Stimulated activated CD4-positive, alpha-beta T cell treated with anti-CD3 and anti-CD28 coated beads, Interleukin-12 subunit alpha, Interleukin-12 subunit beta, amount 100 ng/mL, for 4 hours (primary cell): ENCODE measurements around the gene ZP3.
"Not testable (repeated sequence)": the region's sequence is repeated elsewhere in the genome, so short reads cannot be mapped to it uniquely, and the experiment has no call there.

ENCODE experiments used
- DNase-seq: peaks from one replicate; pipeline ENCODE4 v3.0.0-alpha.2; 2020

Gene ZP3

DNA sequence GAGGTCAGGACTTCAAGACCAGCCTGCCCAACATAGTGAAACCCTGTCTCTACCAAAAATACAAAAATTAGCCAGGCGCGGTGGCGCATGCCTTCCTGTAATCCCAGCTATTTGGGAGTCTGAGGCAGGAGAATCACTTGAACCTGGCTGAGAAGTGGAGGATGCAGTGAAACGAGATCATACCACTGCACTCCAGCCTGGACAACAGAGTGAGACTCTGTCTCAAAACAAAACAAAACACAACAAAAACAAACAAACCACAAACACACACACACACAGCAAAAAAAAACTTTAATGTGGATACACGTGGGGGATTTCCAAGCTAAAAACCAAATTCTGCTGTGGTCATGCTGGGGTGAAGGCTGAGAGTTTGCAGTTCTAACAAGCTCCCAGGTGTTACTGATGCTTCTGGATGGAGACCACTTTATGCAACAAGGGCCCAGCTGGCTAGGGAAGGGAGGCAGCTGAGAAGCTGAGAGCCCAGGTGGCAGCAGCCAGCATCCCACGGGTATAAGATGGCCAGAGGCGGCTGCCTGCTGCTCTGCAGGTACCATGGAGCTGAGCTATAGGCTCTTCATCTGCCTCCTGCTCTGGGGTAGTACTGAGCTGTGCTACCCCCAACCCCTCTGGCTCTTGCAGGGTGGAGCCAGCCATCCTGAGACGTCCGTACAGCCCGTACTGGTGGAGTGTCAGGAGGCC is at the start of gene ZP3:
Gene ZP3, plus strand, starts transcription at position 538 of the 699 bp plus-strand sequence. Its CDS starts 15 bp downstream, at position 553.
- DNase-seq: no peak

DNA sequence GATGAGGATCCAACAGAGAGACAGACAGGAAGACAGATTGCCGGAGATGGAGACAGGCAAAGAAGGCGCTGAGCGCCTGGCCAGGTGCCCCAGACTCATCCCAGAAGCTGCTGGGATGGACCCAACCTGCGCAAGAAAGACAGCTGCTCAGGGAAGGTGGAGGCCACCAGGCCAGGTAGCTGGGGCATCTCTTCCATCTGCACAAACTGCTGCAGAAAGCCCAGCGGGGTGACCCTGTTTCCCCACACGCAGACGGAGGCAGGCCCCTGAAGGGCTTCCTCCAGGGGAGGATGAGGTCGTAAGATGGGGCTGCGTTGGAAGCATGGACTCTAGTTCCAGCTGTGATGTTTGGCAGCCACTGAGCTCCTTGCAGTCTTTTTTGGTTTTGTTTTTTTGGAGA is 49.5 kb upstream of the ZP3 start:
- no peak for DNase-seq

DNA sequence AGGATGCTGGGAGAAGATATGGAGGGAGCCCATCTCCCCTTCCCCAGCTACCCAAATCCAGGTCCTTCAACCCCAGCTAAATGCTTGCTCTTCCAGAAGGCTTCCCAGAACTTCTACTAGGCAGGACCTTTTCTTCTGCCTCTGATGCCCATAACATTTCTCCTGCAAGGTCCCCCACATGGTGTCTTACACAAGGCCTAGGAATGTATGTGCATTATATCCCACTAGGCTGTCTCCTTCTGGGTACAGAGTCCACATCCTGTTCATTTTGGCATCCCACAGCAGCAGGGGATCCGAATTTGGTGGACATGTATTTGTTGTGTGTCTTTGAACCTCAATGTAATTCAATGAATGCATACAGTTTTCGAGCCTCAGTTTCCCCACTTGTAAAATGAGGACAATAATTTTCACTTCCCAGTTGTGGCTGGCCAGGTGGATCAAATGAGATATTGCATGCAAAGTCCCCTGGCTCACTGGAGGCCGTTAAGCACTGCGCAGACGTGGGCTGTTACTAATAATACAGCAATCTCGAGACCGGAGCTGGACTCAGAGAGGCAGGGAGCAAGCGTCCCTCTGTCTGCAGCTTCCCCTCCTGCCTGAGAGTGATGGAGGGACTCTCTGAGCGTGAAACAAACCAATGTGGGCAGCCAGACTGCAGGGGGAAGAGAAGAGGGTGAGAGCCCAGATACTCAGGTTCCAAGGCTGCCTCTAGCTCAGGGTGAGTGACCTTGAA is 47.4 kb upstream of the ZP3 start:
- no peak for DNase-seq

DNA sequence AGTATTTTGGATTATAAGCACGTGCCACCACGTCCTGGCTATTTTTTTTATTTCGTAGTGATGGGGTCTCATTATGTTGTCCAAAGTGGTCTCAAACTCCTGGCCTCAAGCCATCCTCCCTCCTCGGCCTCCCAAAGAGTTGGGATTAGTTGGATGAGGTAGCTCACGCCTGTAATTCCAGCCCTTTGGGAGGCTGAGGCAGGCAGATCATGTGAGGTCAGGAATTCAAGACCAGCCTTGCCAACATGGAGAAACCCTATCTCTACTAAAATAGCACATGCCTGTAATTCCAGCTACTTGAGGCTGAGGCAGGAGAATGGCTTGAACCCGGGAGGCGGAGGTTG is 44.2 kb upstream of the ZP3 start:
- DNase-seq: no peak

DNA sequence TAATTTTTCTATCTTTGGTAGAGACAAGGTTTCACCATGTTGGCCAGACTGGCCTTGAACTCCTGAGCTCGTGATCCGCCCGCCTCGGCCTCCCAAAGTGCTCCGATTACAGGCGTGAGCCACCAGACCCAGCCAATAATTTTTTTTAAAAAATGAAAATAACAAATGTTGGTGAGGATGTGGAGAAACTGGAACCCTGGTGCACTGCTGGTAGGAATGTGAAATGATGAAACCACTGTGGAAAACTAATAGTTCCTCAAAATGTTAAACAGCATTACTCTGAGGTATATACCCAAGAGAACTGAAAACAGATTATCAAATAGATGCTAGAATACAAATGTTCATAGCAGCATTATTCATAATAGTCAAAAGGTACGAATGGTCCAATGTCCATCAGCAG is 42.9 kb upstream of the ZP3 start:
- no peak for DNase-seq

DNA sequence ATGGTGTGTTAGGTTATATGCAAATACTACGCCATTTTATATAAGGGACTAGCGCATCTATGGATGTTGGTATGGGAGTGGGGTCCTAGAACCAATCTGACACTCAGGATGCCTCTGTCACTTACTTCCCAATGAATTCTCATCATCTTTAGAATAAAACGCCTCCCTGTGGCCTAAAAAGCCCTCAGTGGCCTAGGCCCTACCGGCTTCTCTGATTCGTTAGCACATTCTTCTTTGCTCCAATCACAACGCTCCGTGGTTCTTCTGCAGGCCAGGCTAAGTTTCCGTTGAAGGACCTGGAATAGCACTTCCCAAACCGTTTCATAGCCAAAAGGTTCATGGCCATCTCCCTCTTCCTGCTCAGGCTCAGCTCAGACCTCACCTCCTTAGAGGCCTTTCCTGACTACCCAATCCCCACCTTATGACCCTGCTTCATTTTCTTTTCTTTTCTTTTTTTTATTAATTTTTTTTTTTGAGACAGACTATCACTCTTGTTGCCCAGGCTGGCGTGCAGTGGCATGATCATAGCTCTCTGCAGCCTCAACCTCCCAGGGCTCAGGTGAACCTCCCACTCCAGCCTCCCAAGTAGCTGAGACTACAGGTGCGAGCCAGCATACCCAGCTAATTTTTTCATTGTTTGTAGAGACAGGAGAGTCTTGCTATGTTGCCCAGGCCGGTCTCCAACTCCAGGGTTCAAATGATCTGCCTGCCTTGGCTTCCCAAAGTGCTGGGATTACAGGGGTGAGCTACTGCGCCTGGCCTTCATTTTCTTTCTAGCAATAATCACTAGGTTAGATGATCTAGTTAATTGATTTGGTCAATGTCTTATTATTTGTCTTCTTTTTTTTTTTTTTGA is 41.4 kb upstream of the ZP3 start:
- no peak for DNase-seq

DNA sequence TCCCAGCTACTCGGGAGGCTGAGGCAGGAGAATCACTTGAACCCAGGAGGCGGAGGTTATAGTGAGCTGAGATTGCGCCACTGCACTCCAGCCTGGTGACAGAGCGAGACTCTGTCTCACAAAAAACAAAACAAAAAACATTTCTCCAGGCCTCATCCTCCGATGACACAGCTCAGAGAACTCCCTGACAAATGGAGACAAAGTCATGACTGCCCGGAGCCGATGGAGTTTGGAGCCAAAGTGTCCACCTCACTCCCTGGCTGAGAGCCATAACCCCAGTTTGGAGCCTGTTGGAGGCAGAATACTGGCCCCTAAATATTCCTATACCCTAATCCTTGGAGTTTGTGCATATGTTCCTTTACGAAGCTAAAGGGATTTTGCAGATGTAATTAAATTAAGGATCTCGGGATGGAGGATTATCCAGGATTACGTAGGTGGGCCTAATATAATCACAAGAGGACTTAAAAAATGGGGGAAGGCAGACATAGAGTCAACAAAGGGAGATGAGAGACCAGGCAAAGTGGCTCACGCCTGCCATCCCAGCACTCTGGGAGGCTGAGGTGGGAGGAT is 38.0 kb upstream of the ZP3 start:
- no peak for DNase-seq

DNA sequence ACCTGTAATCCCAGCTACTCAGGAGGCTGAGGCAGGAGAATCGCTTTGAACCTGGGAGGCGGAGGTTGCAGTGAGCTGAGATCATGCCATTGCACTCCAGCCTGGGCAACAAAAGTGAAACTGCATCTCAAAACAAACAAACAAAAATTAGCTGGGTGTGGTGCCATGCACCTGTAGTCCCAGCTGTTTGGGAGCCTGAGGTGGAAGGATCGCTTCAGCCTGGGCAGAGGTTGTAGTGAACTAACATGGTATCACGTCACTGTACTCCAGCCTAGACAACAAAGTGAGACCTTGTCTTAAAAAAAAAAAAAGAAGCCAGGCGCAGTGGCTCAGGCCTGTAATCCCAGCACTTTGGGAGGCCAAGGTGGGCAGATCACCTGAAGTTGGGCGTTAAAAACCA is 37.0 kb upstream of the ZP3 start:
- DNase-seq: not testable (repeated sequence)

DNA sequence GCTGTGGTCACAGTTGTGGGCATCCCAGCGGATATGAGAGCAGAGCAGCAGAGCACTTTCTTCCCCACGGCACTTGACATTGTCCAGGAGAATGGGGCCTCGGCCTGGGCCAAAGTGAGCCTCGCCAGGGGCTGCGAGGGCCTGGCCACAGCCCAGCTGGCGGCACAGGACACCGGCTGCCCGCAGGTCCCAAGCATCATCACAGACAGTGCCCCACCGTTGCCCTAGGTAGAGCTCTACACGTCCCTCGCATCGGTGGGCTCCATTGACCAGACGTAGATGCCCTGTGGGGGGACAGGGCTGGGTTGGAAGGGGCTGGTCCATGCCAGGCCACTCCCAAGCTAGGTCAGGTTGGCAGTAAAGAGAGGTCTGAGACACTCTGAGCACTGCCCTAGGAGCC is 34.7 kb upstream of the ZP3 start:
- no peak for DNase-seq

DNA sequence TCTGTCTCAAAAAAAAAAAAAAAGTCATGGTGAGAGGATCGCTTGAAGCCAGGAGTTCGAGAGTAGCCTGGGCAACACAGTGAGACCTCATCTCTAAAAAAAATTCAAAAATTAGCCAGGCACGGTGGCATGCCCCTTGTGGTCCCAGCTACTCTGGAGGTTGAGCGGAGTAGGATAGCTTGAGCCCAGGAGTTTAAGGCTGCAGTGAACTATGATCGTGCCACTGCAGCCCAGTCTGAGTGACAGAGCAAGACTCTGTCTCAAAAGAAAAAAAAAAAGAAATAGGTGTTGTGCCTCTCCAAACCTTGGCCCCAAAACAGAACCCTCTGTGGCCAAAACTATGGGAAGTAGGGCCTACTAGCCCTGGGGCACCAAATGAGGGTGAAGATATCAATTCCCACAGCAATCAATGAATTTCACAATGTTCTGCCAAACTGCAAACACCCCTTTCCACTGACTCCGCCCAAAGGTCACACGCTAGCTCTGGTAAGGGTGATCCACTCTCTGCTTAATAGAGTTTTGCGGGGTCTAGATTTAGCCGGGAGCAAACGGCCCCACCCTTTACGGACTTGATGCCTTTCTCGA is 32.1 kb upstream of the ZP3 start:
- no peak for DNase-seq

DNA sequence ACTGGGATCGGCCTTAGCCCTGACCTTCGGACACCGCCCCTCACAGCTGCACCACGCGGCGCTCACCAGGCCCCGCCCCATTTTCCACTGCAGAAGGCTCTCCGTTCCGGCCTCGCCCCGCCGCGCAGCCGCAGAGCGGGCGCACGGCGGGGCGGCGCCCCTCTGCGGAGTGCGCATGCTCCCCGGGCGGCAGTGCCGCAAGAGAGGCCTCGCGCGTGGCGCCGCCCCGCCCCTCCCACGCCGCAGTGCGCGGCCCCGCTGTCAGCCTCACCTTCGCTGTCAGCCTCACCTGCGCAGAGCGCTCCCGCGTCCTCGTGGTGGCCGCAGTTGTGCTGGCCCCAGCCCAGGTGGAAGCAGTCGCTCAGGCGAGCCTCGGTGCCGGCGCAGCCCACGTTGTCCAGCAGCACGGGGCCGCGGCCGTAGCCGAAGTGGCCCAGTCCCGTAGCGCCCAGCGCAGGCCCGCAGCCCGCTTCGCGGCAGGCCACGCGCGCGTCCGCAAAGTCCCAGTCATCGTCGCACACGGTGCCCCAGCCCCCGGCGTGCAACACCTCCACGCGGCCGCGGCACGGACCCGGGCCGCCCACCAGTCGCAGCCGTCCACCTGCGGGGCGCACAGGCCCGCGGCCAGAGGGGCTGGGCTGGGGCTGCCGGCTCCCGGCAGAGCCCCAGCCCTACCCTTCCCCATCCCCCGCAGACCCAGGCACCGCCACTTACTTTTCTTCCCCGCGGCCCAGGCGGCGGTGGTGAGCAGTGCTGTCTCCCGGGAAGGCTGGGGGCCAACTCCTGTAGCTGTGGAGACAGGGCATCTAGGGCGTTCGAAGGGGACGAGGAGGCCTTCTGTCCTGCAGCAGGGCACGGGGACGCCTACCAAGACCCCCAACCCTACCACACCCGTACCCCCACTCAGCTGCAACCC is 31.4 kb upstream of the ZP3 start:
- DNase-seq: peak; percentile 92

DNA sequence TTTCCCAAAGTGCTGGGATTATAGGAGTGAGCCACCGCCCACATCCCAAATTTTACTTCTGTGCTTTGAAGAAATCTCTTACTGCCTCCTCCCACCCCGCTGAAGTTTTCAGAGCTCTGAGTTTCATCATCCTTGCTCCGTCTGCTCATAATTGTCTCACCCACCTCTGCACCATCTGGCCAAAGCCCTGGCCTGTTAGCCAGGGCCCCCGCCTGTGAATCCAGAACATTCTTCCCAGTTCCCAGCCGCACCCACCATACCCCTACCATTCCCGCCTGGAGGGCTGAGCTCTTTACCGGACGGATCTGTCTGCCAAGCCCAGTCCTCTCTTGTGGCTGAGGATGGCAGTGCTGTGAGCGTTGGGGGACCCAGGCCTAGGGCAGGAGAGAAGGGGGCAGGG is 29.8 kb upstream of the ZP3 start:
- no peak for DNase-seq

DNA sequence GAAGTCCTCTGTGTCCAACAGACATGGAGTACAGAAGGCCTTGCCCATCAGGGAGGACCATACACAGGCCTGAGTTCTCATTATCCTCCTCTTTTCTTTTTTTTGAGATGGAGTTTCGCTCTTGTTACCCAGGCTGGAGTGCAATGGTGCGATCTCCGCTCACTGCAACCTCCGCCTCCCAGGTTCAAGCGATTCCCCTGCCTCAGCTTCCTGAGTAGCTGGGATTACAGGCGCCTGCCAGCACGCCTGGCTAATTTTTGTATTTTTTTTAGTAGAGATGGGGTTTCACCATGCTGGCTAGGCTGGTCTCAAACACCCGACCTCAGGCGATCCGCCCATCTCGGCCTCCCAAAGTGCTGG is 29.2 kb upstream of the ZP3 start:
- DNase-seq: not testable (repeated sequence)

DNA sequence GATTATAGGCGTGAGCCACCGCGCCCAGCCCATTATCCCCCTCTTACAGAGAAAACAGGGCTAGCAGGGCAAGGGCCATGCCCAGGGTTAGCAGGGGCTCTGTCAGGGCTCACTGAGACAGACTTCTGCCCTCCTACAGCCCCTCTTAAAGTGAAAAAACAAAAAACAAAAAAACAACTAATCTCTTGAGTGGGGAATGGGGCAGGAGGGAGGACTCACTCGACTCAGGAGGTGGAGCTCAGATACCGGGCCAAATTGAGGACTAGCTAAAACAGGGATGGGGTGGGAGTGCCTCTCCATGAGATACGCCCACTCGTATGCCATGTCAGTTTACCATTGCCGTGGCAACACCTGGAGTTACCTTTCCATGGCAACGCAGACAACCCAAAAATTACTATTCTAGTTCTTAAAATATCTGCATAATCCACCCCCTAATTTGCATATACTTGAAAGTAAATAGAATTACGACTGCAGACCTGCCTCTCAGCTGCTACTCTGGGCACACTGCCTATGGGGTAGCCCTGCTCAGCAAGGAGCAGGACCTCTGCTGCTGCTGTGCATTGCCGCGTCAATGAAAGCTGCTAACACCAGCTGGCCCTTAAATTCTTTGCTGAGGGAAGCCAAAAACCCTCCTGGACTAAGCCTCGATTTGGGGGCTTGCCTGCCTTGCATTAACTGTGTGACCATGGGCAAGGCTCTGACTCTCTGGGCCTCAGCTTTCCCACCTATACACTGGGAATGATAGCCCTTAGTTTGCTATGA is 28.6 kb upstream of the ZP3 start:
- DNase-seq: no peak

DNA sequence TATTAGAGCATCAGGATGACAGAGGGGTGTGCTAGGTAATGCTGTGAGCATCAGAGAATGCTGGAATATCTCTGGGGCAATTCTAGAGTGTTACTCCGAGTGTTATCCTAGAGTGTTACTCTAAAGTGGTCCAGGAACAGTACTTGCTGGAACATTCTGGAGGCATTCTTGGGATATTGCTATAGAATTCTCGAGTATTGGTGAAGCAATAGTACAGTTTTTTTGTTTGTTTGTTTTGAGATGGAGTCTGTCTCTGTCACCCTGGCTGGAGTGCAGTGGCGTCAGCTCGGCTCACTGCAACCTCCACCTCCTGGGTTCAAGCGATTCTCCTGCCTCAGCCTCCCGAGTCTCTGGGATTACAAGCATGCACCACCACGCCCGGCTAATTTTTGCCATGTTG is 27.9 kb upstream of the ZP3 start:
- no peak for DNase-seq

DNA sequence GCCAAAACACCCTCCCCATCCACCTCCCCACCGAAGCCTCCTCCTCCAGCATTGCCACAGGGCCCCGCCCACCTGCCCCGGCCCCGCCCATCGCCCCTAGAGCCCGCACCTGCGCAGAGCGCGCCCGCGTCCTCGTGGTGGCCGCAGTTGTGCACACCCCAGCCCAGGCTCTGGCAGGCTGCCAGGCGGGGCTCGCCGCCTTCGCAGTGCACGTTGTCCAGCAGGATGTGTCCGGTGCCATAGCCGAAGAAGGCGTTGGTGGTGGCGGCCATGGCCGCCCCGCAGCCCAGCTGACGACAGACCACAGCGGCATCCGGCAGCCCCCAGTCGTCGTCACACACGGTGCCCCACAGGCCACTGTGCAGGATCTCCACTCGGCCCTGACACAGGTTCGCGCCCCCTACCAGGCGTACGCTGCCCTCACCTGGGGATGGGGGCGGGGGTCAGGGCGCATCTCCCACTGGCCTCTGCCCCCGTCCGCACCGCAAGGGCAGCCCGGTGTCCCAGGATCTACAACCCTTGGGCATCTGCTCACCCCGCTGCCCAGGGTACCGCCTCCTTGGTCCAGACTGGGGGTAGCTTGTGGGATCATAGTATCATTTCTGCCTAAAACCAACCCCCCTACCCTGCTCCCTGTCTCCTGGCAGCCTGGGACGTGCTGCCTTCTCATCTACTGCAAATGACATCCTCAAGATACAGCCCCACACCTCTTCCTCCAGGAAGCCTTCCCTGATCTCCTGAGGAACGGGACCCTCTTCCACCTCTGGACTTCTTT is 27.2 kb upstream of the ZP3 start:
- peak; percentile 89 for DNase-seq

DNA sequence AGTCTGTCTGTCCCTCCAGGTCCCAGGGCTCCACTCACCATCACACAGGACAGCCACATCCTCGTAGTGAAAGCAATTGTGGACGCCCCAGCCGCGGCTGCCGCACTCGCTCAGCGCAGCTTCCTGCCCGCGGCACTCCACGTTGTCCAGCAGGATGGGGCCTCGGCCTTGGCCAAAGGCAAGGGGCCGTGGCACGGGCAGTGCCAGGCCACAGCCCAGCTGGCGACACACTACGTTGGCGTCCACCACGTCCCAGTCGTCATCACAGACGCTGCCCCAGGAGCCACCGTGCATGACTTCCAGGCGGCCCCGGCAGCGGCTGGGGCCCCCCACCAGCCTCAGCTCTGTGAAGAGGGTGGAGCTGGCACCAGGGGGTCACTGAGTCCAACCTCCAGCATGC is 24.5 kb upstream of the ZP3 start:
- no peak for DNase-seq

DNA sequence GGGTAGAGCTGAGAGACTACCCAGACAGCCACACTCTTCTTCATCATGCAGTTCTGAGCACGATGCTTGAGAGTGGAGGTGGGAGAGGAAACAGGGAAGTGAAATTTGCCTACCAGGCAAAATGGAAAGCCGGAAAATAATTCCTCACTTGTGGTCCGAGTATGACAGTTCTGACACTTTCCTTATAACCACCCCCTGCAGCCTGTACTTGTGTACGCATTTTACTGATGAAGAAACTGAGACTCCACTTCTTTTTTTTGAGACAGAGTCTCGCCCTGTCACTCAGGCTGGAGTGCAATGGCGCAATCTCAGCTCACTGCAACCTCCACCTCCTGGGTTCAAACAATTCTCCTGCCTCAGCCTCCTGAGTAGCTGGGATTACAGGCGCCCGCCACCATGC is 21.7 kb upstream of the ZP3 start:
- DNase-seq: not testable (repeated sequence)

DNA sequence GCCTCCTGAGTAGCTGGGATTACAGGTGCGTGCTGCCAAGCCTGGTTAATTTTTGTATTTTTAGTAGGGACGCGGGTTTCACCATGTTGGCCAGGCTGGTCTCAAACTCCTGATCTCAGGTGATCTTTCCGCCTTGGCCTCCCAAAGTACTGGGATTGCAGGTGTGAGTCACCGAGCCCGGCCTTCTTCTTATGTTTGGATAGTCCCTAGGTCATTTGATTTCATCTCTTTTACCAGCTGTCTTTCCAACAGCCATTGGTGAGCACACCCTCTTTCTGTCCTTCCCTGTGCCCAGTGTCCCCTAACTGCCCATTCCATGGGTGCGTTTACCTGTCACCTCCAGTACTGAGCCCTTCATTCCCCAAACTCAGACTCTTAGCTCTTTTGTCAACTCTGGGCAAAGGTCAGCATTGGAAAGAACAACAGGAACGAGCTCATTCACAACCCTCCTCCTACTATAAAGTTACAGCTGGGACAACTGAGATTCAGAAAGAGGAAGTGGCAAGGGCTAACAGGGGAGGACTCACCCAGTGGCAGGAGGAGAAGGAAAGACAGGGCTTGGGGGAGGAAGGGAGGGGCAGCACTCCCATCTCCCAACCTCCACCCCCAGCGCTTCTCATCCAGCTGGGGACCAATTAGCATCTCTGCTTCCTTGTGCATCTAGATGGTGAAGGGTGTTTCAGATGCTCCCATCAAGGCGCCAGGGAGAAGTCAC is 20.8 kb upstream of the ZP3 start:
- DNase-seq: no peak

DNA sequence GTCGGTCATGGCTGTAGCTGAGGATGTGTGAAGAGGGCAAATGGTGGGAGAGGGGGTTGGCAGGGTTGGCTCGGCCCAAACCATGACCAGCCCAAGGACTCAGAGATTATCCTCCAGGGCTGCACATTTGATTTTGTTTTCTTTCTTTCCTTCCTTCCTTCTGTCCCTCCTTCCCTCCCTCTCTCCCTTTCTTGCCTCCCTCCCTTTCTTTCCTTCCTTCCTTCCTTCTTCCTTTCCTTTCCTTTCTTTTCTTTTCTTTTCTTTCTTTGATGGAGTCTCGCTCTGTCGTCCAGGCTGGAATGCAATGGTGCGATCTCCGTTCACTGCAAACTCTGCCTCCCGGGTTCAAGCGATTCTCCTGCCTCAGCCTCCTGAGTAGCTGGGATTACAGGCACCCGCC is 19.0 kb upstream of the ZP3 start:
- no peak for DNase-seq
